OCI-LY7 (cell line): ENCODE results near the gene MTF2.

Source experiments
- EZH2phosphoT487 ChIP-seq: fragments of 200-600 bp; sonication (generic); IDR thresholded peaks from 2 replicates; pipeline ENCODE4 v1.6.1; 2018; ENCODE audit warnings: low read depth, borderline replicate concordance, mild to moderate bottlenecking, mixed run types, antibody characterized with exemption, low read length, moderate library complexity, mixed read lengths
- TF ChIP-seq, protein P1 (sequence below): fragments of 200-600 bp; sonication (generic); conservative IDR thresholded peaks from 2 replicates; pipeline ENCODE4 v1.5.1; 2014; ENCODE audit warnings: mild to moderate bottlenecking, antibody characterized with exemption, low read length, moderate library complexity, mixed read lengths

DNA sequence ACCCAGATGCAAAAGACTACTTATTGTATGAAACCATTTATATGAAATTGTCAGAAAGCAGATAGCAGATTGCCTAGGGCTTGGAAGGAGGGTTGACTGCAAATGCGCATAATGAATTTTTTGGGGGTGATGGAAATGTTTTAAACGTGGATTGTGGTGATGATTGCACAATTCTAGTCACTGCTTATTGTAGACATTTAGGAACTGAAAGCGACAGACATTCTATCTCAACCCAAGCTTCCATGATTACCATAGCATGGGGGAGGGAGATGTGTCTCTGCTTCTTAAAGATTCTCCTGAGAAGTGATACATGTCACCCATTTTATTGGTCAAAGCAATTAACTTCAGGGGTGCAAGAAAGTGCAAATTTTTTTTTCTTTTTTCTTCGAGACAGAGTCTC lies 2.8 kb upstream of the MTF2 start:
- TF ChIP-seq, protein P1, sequence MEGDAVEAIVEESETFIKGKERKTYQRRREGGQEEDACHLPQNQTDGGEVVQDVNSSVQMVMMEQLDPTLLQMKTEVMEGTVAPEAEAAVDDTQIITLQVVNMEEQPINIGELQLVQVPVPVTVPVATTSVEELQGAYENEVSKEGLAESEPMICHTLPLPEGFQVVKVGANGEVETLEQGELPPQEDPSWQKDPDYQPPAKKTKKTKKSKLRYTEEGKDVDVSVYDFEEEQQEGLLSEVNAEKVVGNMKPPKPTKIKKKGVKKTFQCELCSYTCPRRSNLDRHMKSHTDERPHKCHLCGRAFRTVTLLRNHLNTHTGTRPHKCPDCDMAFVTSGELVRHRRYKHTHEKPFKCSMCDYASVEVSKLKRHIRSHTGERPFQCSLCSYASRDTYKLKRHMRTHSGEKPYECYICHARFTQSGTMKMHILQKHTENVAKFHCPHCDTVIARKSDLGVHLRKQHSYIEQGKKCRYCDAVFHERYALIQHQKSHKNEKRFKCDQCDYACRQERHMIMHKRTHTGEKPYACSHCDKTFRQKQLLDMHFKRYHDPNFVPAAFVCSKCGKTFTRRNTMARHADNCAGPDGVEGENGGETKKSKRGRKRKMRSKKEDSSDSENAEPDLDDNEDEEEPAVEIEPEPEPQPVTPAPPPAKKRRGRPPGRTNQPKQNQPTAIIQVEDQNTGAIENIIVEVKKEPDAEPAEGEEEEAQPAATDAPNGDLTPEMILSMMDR: no peak
- TF ChIP-seq EZH2phosphoT487: no peak
